Lung (tissue), 12 donors: ENCODE results near the gene PRR30. TPM values are rescaled to one million over a fixed set of nuclear protein-coding genes. Genes with fewer than 3 reads are reported as not detected.

Source experiments
- ATAC-seq: fragments of 200-7000 bp; cut with Tn5 transposase; one replicate; pipeline ENCODE4 v1.9.1; 2020; ENCODE audit warnings: moderate number of reproducible peaks; ENCODE audit not compliant: insufficient read depth, low FRiP score
- DNase-seq, 3 donors: peaks; one replicate each; pipeline ENCODE4 v3.0.0-alpha.2; 2013 to 2017
- H3K27ac ChIP-seq, 2 donors: one replicate each; pipeline ENCODE4 v1.5.1; 2013; ENCODE audit warnings: mild to moderate bottlenecking in 2 of 2, moderate library complexity in 2 of 2, control low read depth in 1 of 2, inconsistent platforms in 1 of 2, low read depth in 1 of 2, low read length in 1 of 2
- H3K27me3 ChIP-seq, 3 donors: one replicate each; pipeline ENCODE4 v1.5.1; 2013; ENCODE audit warnings: low read length in 2 of 3; ENCODE audit not compliant: control insufficient read depth in 3 of 3, insufficient read depth in 3 of 3
- H3K36me3 ChIP-seq, 4 donors: one replicate each; pipeline ENCODE4 v1.5.1; 2013; ENCODE audit warnings: low read length in 4 of 4, mild to moderate bottlenecking in 1 of 4, moderate library complexity in 1 of 4; ENCODE audit not compliant: control insufficient read depth in 4 of 4, insufficient read depth in 4 of 4
- H3K4me1 ChIP-seq, 5 donors: one replicate each; pipeline ENCODE4 v1.5.1; 2013; ENCODE audit warnings: low read length in 5 of 5, mild to moderate bottlenecking in 2 of 5, moderate library complexity in 1 of 5; ENCODE audit not compliant: control insufficient read depth in 5 of 5, insufficient read depth in 5 of 5
- H3K4me3 ChIP-seq: one replicate; pipeline ENCODE4 v1.5.1; 2013; ENCODE audit warnings: mild to moderate bottlenecking, control low read depth, moderate library complexity
- H3K9ac ChIP-seq, 2 donors: one replicate each; pipeline ENCODE4 v1.5.1; 2013; ENCODE audit warnings: low read length in 2 of 2, control low read depth in 1 of 2; ENCODE audit not compliant: insufficient read depth in 1 of 2
- H3K9me3 ChIP-seq, 4 donors: one replicate each; pipeline ENCODE4 v1.5.1; 2013; ENCODE audit warnings: low read length in 3 of 4, mild to moderate bottlenecking in 1 of 4, moderate library complexity in 1 of 4; ENCODE audit not compliant: control insufficient read depth in 4 of 4, insufficient read depth in 3 of 4
- WGBS, 2 donors: extraction: QIAGEN DNeasy Blood & Tissue Kit; methylation state at CpG; one replicate each; pipeline ENCODE4 v1.1.7; 2013; 5-methylcytosine and 5-hydroxymethylcytosine counted together
- polyA plus RNA-seq, 2 donors: library from polyadenylated mRNA; stranded (reverse); fragments of 200-250 nt; gene quantifications; one replicate each; pipeline ENCODE4 v1.2.1, GENCODE V29; 2013
- total RNA-seq, 2 donors: library from RNA; depleted of rRNA in 1 of 2; stranded (reverse); fragments of >200 nt in 1 of 2; gene quantifications; one replicate each; pipeline ENCODE4 v1.2.1, GENCODE V29; 2014 to 2021
- TF ChIP-seq, protein P1 (sequence below): IDR thresholded peaks from 2 replicates; pipeline ENCODE4 v1.5.1; 2012; ENCODE audit warnings: mild to moderate bottlenecking; ENCODE audit errors: control extremely low read depth, extremely low read depth
- donor health status: control.
- donor health status: control.
- donor health status: Bipolar disorder and iron deficiency.
- donor health status: healthy.
- donor health status: DM: yes; HTN: yes; CAD: no.

Gene PRR30
- total and polyA plus RNA-seq, 4 donors: not detected

GRCh38 chr2:27152102-27152795 is 13.0 kb upstream of the PRR30 start:
- Histone ChIP-seq H3K4me1 (no peaks in the 10 kb centered on the region), H3K27me3 (no peaks in the 10 kb centered on the region), H3K36me3 (no peaks in the 10 kb centered on the region), H3K4me3 (no peak overlapping the region), H3K9ac (no peak overlapping the region), H3K9me3 (no peaks in the 10 kb centered on the region), H3K27ac (no peak overlapping the region)
- 81 to 91% methylated on average over 8 of the region's 8 CpGs for WGBS, 2 donors
- TF ChIP-seq, protein P1, sequence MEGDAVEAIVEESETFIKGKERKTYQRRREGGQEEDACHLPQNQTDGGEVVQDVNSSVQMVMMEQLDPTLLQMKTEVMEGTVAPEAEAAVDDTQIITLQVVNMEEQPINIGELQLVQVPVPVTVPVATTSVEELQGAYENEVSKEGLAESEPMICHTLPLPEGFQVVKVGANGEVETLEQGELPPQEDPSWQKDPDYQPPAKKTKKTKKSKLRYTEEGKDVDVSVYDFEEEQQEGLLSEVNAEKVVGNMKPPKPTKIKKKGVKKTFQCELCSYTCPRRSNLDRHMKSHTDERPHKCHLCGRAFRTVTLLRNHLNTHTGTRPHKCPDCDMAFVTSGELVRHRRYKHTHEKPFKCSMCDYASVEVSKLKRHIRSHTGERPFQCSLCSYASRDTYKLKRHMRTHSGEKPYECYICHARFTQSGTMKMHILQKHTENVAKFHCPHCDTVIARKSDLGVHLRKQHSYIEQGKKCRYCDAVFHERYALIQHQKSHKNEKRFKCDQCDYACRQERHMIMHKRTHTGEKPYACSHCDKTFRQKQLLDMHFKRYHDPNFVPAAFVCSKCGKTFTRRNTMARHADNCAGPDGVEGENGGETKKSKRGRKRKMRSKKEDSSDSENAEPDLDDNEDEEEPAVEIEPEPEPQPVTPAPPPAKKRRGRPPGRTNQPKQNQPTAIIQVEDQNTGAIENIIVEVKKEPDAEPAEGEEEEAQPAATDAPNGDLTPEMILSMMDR: no peak
- DNase-seq (no peak), ATAC-seq (no peak)

GRCh38 chr2:27150639-27151230 is 11.5 kb upstream of the PRR30 start:
- H3K27me3 ChIP-seq: no peaks in the 10 kb centered on the region
- no peak for ATAC-seq
- no peak overlapping the region for H3K4me3 ChIP-seq
- H3K9ac ChIP-seq: no peak overlapping the region
- TF ChIP-seq, protein P1: no peak
- no peak overlapping the region for H3K27ac ChIP-seq
- H3K4me1 ChIP-seq: no peaks in the 10 kb centered on the region
- H3K36me3 ChIP-seq: no peaks in the 10 kb centered on the region
- 85 to 88% methylated on average over 8 of the region's 8 CpGs for WGBS, 2 donors
- DNase-seq: no peak
- H3K9me3 ChIP-seq: no peaks in the 10 kb centered on the region

GRCh38 chr2:27149570-27150405 is 10.6 kb upstream of the PRR30 start:
- DNase-seq (no peak), ATAC-seq (no peak)
- H3K36me3 ChIP-seq: no peaks in the 10 kb centered on the region
- H3K4me1 ChIP-seq: no peaks in the 10 kb centered on the region
- no peaks in the 10 kb centered on the region for H3K27me3 ChIP-seq
- H3K27ac ChIP-seq: no peak overlapping the region
- H3K9me3 ChIP-seq: no peaks in the 10 kb centered on the region
- H3K9ac ChIP-seq: no peak overlapping the region
- no peak overlapping the region for H3K4me3 ChIP-seq
- TF ChIP-seq, protein P1: no peak
- WGBS, 2 donors: 87 to 92% methylated on average over 28 to 29 of the region's 29 CpGs
